ENCODE data around the gene TMEM219. TPM values are rescaled to one million over a fixed set of nuclear protein-coding genes. Genes with fewer than 3 reads are reported as not detected.

Gene TMEM219
- total RNA-seq, 1 donor from 2014 or later, result 89.8 TPM

DNA sequence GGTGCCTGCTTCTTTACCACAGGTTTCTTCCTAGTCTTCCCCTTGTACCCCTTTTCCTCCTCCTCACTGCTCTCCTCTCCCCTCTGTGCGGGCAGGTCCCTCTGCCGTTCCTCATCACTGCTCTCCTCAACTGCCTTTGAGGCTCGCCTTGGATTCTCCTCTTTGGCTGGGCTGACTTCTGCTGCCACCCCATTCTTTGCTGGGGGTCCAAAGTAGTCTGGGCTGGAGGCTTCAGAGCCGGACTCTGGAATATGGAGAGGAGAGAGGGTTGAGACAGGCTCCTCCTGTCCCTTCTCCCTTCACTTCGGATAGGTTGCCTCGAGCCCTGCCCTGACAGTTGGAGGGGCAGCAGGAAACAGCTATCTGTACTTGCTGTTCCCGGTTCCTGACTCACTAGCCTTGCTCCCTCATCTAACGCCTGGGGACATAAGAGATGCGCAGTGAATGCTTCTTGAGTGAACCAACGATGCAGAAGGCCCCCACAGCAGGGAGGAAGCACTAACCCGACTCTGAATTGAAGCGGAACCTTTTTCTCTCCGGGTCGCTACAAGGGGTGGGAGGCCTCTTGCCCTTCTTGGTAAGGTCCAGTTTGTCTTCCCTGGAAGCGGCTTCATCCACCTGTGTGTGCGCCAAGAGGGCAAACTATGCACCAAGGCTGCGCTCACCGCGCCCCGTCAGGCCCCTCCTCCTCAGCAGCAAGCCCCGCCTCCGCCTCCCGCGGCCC is 32.9 kb downstream of the TMEM219 start:
- DNase-seq (ENCODE audit: low read depth), result no peak

DNA sequence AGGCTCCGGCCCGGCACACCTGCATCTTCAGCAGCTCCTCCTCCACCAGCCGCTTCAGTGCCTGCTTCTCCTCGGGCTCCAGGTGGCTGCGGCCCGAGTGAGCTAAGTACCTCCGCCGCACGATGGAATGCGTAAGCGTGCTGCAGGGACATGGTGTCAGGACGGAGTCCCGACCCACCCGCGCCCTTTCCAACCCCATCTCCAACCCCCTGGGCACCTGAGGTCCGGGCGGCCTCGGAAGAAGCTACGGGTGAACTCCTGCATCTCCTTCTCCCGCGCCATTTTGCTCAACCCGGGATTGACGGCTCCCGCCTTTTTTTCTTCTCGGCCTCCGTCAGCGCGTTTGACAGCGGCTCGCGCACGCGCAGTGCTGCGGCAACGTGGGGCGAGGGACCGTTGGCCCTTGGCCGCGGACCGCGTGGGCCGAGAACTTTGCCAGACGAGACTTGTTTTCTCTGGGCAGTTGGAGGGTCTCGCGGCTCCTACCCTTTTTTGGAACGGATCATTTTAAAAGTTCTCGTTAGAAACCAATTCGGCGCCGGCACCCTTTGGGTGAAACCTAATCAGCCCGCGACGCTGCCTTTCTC is 33.5 kb downstream of the TMEM219 start, which contains the start of gene HIRIP3:
Gene HIRIP3 (minus strand): TSS at position 294 of the 587 bp plus-strand sequence. CDS start 12 bp downstream, at position 282.
- peak; percentile 85 for DNase-seq (ENCODE audit: low read depth)

DNA sequence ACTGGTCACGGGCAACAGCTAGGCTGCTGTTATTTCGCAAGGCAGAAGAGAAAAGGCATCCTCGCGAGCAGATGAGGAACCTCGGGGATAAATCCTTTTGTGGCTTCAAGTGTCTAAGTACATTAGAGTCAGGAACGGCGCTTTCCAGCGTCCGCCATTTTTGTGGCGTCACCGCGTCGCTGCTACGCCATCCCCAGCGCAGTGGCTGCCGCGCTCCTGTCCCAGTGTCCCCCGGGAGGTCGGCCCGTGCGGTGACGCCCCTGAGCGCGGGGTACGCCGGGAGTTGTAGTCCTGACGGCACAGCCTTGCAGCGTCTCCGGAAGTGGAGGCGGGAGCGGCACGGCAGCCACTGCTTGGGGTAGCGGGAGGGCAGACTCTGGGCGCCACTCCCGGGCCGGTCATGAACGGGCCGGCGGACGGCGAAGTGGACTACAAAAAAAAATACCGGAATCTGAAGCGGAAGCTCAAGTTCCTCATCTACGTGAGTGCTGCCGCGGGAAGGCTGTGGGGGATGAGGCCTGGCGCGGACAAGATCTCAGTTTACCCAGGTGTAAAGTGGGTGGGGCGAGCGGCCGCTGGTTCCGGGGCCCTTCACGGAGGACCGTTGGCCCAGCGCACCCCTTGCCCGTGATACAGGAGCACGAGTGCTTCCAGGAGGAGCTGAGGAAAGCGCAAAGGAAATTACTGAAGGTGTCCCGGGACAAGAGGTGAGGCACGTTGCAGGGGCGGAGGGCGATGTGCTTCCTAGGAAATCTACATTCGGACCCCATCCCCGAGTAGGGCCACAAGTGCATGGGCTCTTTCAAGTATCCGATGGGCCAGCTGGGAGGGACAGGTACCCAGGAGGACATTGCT is 34.3 kb downstream of the TMEM219 start, which contains the start of gene INO80E:
Gene INO80E (plus strand): TSS at position 331 of the 855 bp plus-strand sequence. CDS start 70 bp downstream, at position 401.
- DNase-seq (ENCODE audit: low read depth), result peak; percentile 97

DNA sequence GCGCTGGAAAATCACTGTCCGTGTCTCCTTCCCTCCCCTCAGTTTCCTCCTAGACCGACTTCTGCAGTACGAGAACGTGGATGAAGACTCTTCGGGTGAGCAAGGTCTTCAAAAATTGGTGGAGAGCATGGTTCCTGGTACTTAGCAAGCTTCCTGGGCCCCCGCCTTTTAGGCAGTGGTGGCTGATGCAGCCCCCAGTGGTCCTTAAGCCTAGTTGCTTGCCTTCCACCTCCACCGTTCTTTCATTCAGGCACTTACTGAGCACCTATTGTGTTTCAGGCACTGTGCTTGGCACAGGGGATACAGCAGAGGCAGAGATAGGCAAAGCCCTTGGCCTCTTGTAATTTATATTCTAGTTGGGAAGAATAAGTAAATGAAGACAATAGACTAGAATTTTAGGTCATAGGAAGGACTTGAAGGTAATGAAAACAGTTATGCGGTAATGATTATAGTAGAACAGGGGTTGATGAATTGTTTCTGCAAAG is 34.9 kb downstream of the TMEM219 start:
- no peak for DNase-seq (ENCODE audit: low read depth)

DNA sequence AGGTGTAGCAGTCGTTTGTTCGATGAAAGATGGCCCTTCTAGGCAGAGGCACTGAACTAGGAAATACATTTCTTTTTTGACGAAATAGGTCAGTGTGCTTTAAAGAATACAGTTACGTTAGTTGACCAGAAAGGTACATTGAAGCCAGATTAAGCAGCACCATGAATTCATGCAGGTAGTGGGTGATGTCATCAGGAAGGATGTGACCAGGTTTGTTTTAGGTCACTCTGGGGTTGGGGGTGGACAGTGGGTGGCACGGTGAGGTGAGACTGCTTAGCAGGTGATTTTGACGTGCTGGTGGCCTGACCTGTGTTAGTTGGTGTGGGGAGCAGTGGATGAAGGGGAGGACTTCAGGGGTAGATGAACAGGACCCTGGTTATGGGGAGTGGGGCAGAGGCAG is 37.7 kb downstream of the TMEM219 start:
- DNase-seq (ENCODE audit: low read depth), result no peak

DNA sequence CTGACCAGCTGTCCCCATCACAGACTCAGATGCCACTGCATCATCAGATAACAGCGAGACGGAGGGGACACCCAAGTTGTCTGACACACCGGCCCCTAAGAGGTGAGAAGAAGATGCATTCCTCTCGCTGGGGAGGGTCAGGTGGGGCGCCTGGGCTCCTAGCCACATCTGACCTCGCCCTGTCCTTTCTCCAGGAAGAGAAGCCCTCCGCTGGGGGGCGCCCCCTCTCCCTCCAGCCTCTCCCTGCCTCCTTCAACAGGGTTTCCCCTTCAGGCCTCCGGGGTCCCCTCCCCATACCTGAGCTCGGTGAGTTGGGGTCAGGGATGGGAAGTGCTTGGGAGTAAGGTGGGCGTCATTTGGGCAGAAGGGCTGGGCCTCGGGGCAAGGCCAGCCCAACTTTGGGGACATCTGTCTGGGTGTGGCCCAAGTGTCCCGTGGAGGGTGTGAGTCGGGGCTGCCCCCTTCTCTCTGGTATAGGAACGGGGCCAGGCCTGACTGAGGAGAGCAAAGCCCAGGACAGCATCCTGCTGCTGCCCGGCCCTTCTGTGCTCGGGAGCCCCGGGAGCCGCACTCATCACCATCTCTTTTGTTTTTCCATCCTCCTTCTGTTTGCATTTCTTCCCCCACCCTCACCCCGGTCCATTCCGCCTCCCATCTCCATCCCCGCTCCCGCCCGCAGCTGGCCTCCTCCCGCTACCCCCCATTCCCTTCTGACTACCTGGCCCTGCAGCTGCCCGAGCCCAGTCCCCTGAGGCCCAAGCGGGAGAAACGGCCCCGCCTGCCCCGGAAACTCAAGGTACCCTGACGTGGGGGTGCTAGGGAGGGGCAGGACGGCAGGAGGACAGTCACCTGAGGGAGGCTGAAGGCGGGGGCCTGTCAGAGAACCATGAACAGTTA is 39.1 kb downstream of the TMEM219 start:
- no peak for DNase-seq (ENCODE audit: low read depth)

DNA sequence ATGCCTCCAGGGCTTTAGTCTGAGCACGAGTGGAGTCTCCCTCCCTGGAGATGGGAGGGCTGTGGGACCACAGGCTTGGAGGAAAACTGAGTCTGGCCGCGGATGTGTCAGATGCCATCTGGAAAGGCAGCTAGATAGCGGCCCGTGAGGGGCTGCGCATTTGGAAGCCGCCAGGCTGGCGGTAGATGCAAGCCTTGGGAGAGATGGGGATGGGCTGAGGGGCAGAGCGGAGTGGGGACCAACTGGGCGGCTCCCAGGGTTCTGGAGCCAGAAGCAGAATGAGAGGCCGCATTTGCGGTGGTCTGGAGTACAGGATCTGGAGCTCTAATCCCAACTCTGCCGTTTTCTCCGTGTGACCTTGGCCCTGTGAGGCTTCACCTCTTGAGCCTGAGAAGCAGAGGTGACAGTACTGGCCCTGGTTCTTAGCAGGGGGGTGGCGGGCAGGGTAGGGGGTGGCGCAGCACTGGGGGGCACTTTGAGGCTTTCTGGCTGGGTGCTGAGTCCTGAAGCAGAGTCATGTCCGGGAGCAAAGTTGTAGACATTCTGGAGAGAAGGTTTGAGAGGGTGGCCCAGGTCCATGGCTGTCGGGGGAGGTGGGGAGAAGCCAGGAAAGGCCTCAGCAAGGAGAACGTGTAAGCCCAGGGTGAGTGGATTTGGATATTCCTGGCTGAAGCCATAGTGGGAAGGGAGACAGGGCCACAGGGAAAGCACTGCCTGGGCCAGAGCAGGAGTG is 40.9 kb downstream of the TMEM219 start:
- DNase-seq (ENCODE audit: low read depth), result no peak

DNA sequence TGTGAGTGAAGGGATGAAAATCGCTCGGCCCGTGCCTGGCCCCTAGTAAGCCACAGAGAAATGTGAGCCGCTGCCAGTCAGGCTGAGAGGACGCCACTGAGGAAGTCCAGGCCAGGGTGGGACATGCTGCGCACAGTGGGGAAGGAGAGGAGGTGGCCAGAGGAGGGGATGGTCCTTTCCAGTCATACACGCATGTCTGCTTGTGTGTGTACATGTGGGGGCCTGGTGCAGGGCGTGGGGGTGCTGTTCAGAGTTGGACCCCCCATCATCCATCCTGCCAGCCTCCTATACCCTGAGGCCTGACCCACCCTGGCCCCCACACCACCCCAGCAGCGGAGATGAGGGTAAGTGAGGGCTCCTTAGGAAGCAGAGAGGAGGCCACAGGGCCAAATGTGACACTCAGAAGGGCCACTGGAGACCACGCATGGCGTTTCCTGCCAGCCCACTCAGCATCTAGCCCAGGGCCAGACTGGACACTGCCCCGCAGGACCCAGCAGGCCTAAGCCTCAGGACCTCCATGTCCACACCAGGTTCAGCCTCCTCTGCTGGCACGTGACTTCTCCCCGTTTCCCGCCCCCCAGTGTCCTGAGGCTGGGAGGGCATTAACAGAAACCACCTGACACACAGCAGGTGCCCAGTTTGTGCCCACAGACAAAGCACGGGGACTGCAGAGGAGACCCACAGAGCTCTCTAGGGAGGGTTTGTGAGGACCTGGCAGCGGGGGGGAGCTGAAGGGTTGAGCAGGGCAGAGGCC is 42.0 kb downstream of the TMEM219 start:
- DNase-seq (ENCODE audit: low read depth), result no peak

DNA sequence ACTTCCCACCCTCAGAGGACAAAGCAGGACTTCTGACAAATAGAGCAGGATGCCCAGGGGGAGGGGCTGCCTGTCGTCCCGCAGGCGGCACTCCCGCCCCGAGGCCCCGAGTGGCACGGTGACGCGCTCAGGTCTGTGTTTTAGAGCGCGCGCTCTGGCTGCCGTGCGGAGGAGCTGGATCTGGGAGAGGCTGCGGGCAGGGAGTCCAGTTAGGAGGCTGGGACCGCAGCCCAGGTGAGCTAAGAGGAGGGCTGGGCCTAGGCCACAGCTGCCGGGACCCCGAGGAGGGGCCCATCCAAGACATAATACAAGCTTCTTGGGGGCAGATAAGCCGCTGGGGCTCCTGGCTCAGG is 42.5 kb downstream of the TMEM219 start:
- no peak for DNase-seq (ENCODE audit: low read depth)

DNA sequence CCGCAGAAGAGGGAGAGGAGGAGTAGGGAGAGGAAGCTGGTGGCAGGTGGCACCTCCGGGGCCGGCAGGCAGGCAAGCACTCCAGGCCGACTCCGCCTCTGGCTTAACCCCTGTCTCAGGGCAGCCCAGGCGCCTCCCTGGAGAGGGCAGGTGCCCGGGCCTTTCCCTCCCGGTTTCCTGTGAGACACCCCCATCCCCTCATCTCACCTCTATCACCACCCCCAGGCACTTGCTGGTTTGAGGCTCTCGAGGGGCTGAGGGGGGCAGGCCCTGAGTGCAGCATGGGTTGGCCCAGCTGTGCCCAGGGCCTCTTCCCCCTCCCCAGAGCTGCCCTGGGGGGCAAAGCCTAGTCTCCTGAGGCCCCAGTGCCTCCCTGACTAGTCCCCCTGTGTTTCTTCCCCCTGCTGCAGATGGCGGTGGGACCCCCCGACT is 42.9 kb downstream of the TMEM219 start:
- no peak for DNase-seq (ENCODE audit: low read depth)

DNA sequence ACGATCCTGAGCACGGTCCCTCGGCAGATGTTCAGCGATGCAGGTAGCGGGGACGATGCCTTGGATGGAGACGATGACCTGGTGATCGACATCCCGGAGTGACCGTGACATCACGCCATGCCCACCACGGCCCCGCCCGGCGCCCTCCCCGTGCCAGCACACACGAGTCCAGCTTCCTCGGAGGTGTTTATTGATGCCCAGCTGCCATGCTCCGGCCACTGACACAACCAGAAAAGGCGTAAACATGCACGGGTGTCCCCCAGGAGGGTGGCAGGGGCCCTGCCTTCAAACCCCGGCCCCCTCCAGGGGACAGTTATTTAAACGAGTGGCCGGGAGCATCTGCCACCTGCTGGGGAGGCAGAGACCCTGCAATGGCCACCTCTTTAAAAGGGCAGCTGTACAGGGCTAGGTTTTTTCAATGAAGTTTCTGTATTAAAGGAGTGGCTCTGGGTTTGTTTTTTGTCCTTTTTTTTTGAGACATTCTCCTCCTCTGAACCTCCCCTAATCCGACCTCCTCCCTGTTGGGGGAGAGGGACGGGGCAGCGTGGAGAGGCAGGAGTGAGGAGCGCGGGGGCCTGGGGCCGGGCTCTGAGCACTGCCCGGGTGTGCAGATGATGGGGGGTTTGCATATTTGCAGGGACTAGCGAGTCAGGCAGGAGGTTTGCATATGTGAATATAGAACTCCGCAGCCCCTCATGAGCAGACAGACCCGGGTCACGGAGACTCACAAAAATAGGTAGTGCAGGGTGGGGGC is 43.6 kb downstream of the TMEM219 start:
- peak; percentile 45 for DNase-seq (ENCODE audit: low read depth)

DNA sequence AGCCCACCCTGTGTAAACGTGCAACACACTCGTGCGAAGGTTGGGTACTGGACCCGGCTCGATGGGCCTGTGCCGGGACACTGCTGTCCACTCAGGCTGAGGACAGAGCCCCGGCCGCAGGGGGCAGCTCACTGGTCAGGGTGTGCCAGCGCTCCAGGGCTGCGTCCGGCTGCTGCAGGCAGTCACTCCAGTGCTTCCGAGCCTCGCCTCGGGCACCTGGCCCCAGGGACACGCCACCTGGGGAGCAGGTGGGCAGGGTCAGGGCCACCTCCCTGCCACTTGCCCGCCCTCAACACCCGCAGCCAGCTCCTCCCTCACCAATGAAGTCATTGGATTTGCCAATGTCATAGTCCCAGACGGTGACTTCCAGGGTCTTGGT is 44.2 kb downstream of the TMEM219 start:
- no peak for DNase-seq (ENCODE audit: low read depth)

DNA sequence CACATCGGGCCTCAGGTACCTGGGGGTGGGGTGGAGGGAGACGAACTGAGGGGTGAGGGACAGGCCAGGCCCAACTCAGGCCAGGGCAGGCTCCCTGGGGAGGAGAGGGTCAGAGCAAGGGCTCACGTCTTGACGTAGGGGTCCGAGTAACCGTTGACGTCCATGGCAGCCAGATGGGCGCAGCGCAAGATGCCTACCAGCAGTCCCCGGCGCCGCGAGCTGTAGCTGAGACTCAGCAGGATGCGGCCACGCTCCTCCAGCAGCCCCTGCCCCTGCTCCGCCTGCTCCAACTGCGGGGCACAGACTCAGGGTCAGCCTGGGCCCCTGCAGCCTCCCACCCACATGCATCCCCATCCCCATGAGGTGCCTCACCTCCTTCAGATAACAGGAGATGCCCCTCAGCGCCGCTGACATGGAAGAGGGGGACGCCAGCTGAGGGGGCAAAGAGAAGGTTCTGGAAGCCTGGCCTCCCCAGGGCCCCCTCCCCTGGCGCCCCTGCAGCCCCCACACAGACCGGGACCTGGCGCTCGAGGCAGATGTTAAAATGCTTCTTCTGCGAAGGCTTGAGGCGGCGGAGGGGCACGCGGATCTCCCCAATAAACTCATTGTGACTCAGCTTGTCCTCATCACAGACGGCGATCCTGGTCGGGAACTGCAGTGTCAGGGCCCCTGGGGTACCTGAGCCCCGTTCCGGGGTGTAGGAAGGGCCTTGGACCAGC is 44.9 kb downstream of the TMEM219 start:
- no peak for DNase-seq (ENCODE audit: low read depth)

DNA sequence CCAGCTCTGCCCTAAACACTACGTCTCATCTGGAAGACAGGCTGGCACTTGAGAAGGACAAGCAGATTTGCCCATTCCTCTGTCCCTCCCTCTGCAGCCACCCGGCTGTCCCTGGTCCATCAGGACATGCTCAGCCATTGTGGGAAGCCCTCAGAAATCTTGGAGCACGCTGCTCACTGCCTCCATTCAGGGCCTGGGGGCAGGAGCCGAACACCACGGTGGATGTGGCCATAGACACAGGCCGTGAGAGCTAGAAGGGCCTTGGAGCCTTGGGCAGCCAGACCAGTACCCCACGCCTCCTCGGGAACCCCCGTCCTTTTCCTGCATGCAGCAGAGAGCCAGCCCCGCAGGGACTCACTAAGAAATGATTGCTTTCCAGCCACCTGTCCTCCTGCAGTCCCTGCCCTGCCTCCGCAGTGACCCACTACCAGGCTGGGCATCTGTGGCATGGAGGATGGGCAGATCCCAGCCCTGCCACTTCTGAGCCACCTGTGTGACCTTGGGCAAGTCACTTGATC is 45.6 kb downstream of the TMEM219 start:
- DNase-seq (ENCODE audit: low read depth), result no peak

DNA sequence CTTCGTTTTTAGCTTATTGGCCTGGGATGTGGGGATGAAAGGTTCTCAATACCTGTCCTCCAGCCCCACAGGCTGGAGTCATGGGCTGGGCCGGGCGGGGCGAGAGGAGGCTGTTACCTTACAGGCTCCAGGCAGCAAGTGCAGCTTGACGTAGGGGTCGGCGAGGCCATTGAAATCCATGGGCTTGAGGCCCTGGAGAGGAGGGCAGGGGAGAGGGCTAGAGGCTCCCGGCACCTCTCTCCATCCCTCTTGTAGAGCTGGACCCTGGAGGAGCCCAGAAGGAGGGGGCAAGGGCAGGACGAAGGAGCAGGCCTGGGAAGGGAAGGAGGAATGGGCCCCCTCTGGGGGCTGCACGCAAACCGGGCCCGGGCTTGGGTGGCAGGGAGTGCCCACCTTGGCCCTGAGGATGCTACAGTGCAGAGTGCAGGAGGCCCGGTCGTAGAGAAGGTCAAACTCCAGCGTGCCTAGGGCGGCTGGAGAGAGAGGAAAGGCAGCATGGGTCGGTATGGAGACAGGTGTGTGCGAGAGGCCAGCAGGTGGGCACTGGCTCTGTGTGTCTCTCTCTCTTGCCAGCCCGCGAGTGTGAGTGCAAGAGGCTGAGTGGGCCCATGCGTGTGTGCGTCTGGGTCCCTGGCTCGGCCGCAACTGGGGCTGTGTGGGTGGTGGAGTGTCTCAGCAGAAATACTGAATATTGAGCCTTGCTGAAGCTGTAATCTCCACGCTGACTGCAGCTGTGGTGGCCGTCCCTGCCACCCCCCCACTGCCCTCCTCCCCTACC is 47.4 kb downstream of the TMEM219 start:
- DNase-seq (ENCODE audit: low read depth), result no peak

DNA sequence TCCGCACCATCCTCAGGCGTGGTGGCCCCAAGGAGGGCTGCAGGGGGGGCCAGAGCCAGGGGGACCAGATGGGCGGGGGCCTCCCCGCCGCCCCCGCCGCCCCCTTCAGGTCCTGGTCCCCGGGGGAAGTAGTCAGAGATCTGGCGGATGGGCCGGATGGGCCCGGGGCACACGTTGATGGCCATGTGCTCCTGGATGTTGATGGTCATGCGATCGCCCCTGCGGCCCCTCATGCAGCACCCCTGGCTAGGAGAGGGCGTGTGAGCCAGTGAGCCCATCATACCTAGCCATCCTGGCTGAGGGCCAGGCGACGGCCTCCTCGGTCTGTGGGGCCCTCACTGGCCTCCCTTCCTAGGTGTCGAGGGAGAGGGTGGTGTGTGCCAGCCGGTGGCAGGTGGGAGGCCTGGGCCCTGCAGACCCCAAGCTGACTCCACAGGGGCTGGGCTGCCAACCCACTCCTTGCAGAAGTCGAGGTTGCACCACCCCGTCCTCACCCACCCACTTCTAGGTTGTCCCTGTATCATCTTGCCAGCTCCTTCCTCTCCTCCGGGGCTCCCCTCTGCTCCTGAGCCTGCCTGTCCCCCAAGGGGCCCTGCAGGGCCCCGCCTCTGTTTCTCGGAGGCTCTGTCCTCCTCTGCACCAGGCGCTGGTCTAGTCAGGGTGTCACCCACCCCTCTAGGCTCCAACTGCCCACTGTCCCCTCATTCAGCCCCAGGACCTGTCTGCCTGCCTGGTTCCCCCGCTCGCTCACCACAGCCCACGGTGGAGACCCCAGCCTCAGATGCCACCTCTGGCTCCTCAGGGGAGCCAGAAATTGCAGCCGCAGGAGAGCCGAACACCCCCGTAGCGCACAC is 48.3 kb downstream of the TMEM219 start:
- DNase-seq (ENCODE audit: low read depth), result no peak
